Measurements from ENCODE around the gene FBXL5.

DNA sequence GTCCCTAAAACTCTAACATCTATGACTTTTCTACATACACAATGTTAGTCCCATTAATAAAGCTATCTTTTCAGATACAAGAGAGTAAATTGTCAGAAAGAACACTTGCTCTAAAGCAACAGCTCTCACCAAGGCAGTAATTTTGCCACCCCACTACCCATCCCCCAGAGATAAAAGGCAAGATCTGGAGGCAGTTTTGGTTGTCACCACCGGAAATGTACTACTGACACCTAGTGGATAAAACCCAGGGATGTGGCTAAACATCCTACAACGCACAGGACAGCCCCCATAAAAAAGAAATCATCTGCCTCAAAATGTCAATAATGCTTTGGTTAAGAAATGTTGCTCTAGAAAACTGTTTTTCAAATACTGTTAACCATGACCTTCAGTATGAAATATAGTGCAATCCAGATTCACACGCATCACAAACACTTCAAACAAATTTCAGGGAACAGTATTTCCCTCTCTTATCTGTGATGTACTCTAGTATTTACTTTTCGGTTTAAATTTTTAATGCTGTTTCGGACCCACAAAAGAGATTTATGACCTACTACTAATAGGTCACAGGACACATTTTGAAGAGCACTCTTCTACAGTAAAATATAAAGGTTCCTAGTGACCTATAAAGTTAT, 5.1 kb downstream of the FBXL5 start:
- TF ChIP-seq, protein P1, sequence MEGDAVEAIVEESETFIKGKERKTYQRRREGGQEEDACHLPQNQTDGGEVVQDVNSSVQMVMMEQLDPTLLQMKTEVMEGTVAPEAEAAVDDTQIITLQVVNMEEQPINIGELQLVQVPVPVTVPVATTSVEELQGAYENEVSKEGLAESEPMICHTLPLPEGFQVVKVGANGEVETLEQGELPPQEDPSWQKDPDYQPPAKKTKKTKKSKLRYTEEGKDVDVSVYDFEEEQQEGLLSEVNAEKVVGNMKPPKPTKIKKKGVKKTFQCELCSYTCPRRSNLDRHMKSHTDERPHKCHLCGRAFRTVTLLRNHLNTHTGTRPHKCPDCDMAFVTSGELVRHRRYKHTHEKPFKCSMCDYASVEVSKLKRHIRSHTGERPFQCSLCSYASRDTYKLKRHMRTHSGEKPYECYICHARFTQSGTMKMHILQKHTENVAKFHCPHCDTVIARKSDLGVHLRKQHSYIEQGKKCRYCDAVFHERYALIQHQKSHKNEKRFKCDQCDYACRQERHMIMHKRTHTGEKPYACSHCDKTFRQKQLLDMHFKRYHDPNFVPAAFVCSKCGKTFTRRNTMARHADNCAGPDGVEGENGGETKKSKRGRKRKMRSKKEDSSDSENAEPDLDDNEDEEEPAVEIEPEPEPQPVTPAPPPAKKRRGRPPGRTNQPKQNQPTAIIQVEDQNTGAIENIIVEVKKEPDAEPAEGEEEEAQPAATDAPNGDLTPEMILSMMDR (IDR thresholded peaks at IDR 0.05) = peak; percentile 44 to 65 (median 59)
- TF ChIP-seq POLR2A (IDR thresholded peaks at IDR 0.05) = no peak
- peak in 1 of 2 donors; percentile 38 for TF ChIP-seq EP300 (IDR thresholded peaks at IDR 0.05)
